Astrocyte of the cerebellum (primary cell): Measurements from ENCODE around the gene THOP1.

Source experiments
- DNase-seq: peaks from one replicate; pipeline ENCODE4 v3.0.0-alpha.2; 2011; ENCODE audit warnings: low read depth
- H3K4me3 ChIP-seq: 2 replicates; pipeline ENCODE4 v1.5.1; 2011; ENCODE audit warnings: mild to moderate bottlenecking, low read depth, low read length, moderate library complexity
- in situ Hi-C: cut with HindIII; loops from 2 replicates; pipeline ENCODE4 v1.10.0; 2017; ENCODE audit warnings: low sequenced_read_pairs
- TF ChIP-seq, protein P1 (sequence below): IDR thresholded peaks from 2 replicates; pipeline ENCODE4 v1.5.1; 2012; ENCODE audit warnings: low read length, low read depth, moderate library complexity, mild to moderate bottlenecking; ENCODE audit errors: missing control alignments

THOP1 gene

DNA sequence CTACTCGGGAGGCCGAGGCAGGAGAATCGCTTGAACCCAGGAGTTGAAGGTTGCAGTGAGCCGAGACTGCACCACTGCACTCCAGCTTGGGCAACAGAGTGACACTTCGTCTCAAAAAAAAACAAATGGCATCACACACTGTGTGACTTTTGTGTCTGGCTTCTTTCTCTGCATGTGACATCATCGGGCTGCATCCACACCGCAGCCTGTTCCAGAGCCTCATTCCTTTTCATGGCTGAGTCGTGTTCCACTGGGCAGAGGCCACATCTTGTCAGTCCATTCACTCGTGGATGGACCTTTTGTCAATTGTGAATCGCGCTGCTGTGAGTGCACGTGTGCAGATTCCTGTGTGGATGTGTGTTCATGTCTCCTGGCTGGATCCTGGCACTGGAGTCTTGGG is 8.3 kb downstream of the THOP1 start:
- DNase-seq = no peak
- TF ChIP-seq, protein P1, sequence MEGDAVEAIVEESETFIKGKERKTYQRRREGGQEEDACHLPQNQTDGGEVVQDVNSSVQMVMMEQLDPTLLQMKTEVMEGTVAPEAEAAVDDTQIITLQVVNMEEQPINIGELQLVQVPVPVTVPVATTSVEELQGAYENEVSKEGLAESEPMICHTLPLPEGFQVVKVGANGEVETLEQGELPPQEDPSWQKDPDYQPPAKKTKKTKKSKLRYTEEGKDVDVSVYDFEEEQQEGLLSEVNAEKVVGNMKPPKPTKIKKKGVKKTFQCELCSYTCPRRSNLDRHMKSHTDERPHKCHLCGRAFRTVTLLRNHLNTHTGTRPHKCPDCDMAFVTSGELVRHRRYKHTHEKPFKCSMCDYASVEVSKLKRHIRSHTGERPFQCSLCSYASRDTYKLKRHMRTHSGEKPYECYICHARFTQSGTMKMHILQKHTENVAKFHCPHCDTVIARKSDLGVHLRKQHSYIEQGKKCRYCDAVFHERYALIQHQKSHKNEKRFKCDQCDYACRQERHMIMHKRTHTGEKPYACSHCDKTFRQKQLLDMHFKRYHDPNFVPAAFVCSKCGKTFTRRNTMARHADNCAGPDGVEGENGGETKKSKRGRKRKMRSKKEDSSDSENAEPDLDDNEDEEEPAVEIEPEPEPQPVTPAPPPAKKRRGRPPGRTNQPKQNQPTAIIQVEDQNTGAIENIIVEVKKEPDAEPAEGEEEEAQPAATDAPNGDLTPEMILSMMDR = no peak
- H3K4me3 ChIP-seq = no peak overlapping the region
- in situ Hi-C loops = no loop called here

DNA sequence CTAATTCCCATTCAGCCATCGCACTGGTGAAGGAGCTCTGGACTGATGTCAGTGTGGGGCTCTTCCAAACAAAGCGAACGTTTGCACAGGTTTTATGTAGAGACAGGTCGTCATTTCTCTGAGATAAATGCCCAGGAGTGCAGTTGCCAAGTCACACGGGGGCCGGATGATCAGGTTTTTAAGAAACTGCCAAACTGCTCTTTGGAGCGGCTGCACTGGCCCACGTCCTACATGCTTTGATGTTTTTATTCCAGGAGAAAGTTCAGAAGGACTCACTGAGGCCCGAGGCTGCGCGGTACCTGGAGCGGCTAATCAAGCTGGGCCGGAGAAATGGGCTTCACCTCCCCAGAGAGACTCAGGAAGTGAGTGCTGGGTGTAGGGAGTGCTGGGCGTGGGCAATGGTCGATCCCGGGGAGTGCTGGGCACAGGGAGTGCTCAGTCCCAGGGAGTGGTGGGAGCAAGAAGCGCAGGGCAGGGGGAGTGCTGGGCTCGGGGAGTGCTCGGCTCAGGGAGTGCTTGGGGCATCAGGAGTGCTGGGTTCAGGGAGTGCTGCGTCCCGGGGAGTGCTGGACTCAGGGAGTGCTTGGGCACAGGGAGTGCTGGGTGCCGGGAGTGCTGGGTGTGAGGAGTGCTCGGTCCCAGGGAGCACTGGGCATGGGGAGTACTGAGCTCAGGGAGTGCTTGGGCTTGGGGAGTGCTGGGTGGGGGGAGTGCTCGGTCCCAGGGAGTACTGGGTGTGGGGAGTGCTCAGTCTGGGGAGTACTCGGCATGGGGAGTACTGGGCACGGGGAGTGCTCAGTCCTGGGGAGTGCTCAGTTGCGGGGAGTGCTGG is 10.7 kb downstream of the THOP1 start:
- in situ Hi-C loops = no loop called here
- TF ChIP-seq, protein P1 = no peak
- H3K4me3 ChIP-seq = no peak overlapping the region
- no peak for DNase-seq

DNA sequence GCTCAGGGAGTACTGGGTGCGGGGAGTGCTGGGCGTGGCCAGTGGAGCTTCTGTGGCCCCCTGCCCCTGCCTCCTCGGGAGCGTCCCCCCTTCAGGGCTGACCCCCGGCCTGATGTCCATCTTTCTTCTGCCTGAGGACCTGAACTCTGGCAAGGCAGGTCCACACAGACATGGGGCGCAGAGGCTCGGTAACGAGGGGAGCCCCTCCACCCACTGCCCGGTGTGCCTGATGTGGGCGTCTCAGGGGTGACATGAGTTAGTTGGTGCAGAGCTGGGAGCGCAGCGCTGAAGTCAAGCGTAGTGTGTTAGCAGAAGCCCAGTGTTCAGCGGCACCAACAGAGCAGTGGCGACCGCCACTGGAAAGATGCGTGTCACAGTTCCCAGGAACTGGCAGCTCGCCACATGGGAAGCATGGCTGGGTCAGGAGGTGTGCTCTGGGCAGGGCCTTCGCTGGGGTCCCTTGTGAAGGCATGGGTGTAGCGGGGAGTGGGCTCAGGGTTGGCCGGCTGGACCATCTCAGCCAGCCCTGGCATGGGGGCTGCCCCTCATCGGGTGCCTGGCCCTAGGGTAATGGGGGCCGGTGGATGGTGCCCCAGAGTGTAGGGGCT is 11.5 kb downstream of the THOP1 start:
- in situ Hi-C loops = no loop called here
- H3K4me3 ChIP-seq = no peak overlapping the region
- TF ChIP-seq, protein P1 = no peak
- DNase-seq = no peak

DNA sequence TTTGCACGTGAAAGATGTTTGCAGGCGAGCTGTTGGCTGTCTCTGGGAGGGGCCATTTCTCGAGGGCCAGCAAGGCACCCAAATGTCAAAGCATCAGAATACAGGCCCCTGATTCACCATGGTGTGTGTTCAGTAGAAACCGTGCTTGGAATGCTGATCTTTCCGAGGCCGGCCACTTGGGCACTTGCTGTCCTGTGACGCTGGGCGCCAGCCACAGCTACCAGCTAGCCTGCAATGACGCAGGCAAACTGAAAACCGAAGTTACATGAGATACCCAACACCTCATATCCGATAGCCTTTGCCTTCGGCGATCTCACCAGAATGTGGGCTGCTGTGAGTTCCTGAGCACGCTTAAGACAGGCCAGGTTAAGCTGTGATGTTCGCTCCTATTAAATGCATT is 12.0 kb downstream of the THOP1 start:
- no peak overlapping the region for H3K4me3 ChIP-seq
- no peak for DNase-seq
- TF ChIP-seq, protein P1 = no peak
- in situ Hi-C loops = no loop called here

DNA sequence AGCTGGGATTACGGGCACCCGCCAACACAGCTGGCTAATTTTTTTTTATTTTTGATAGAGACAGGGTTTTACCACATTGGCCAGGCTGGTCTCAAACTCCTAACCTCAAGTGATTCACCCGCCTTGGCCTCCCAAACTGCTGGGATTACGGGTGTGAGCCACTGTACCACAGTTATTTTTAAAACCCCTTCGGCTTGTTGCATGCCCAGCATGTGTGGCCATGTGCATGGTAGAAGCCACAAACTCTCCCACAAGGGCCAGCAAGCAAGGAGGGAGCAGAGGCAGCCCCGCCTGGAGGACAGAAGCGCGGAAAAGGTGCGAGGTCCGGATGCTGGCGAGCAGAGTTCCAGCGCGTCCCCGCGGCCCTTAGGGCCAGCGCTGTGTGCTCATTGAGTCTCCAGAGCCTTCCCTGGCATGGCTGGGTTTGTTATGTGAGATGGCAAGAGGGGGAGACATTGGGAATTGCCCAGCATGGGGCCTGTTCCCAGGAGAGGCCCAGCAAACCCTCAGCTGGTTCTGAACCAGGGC is 12.9 kb downstream of the THOP1 start:
- no peak for DNase-seq
- in situ Hi-C loops = no loop called here
- H3K4me3 ChIP-seq = no peak overlapping the region
- TF ChIP-seq, protein P1 = no peak

DNA sequence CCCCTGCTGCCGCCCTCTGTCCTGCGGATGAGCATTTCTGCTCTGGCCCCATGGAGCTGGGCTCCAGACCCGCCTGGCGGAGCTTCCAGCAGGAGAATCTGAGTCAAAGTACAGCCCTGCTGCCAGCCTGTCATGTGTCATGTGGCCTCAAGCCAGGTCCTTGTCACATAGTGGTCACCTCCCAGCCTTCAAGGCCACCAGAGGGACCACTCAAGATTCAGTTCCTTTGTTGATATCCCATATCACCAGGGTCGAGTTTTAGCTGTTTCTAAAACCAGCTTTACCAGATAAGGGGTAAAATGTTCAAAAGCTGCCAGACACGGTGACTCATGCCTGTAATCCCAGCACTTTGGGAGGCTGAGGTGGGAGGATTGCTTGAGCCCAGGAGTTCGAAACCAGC is 13.4 kb downstream of the THOP1 start:
- no peak for DNase-seq
- no peak overlapping the region for H3K4me3 ChIP-seq
- TF ChIP-seq, protein P1 = no peak
- in situ Hi-C loops = no loop called here
